ENCODE measurements around the gene TEX261.

The TEX261 gene

GRCh38 chr2:70995426-70995729 lies 705 bp upstream of the TEX261 start:
- in situ Hi-C loops (cut with MboI; ENCODE audit: low sequenced_read_pairs, unreplicated experiment) = no loop called here
- no peak for TF ChIP-seq CTCF (IDR thresholded peaks at IDR 0.05; ENCODE audit: borderline replicate concordance, control extremely low read depth, extremely low read depth, insufficient read depth, missing control alignments)

GRCh38 chr2:70994009-70994698 lies 519 bp downstream of the TEX261 start:
- no peak for TF ChIP-seq CTCF (IDR thresholded peaks at IDR 0.05; ENCODE audit: borderline replicate concordance, control extremely low read depth, extremely low read depth, insufficient read depth, missing control alignments)
- peak; percentile 61 for DNase-seq (ENCODE audit: low spot score)
- in situ Hi-C loops (cut with MboI; ENCODE audit: low sequenced_read_pairs, unreplicated experiment) = no loop called here

More at GRCh38 chr2:70995426-70995729, 705 bp upstream of the TEX261 start:
- peak; percentile 72 for DNase-seq (ENCODE audit: low spot score)

- in situ Hi-C loops (cut with MboI; ENCODE audit: low sequenced_read_pairs, unreplicated experiment) = no loop called here
- DNase-seq (ENCODE audit: low spot score) = peak; percentile 3
- no peak for TF ChIP-seq CTCF (IDR thresholded peaks at IDR 0.05; ENCODE audit: borderline replicate concordance, control extremely low read depth, extremely low read depth, insufficient read depth, missing control alignments)
These were observed 1.5 kb downstream of the TEX261 start for GRCh38 chr2:70992945-70993853.

- DNase-seq (ENCODE audit: low spot score) = no peak
- in situ Hi-C loops (cut with MboI; ENCODE audit: low sequenced_read_pairs, unreplicated experiment) = no loop called here
- TF ChIP-seq CTCF (IDR thresholded peaks at IDR 0.05; ENCODE audit: borderline replicate concordance, control extremely low read depth, extremely low read depth, insufficient read depth, missing control alignments) = no peak
These were observed 2.9 kb downstream of the TEX261 start for GRCh38 chr2:70991742-70992141.

- in situ Hi-C loops (cut with MboI; ENCODE audit: low sequenced_read_pairs, unreplicated experiment) = no loop called here
- DNase-seq (ENCODE audit: low spot score) = no peak
These were observed 3.5 kb downstream of the TEX261 start for GRCh38 chr2:70991142-70991541.

GRCh38 chr2:70990216-70990615 lies 4.5 kb downstream of the TEX261 start:
- DNase-seq (ENCODE audit: low spot score) = no peak
- in situ Hi-C loops (cut with MboI; ENCODE audit: low sequenced_read_pairs, unreplicated experiment) = no loop called here
- no peak for TF ChIP-seq CTCF (IDR thresholded peaks at IDR 0.05; ENCODE audit: borderline replicate concordance, control extremely low read depth, extremely low read depth, insufficient read depth, missing control alignments)

More at GRCh38 chr2:70991142-70991541, 3.5 kb downstream of the TEX261 start:
- TF ChIP-seq CTCF (IDR thresholded peaks at IDR 0.05; ENCODE audit: borderline replicate concordance, control extremely low read depth, extremely low read depth, insufficient read depth, missing control alignments) = no peak

Data from GM13976 (cell line).